GM18951 (cell line): ENCODE results near the gene MARCHF9.
"Not testable (repeated sequence)": the region's sequence is repeated elsewhere in the genome, so short reads cannot be mapped to it uniquely, and the experiment has no call there.

ENCODE experiments used
- POLR2A ChIP-seq: IDR thresholded peaks from 4 replicates; pipeline ENCODE4 v1.6.1; 2011; ENCODE audit warnings: mild to moderate bottlenecking; ENCODE audit not compliant: insufficient read length, insufficient read depth; ENCODE audit errors: extremely low read depth
- in situ Hi-C: fragments of 300-500 bp; cut with MboI; formaldehyde crosslinking; loops from one replicate; pipeline ENCODE4 v1.12.0; 2022; ENCODE audit warnings: low sequenced_read_pairs, mixed read lengths, inconsistent platforms; ENCODE audit not compliant: unreplicated experiment

The MARCHF9 gene

GRCh38 chr12:57771236-57771872 lies 16.5 kb downstream of the MARCHF9 start:
- TF ChIP-seq POLR2A, result no peak
- in situ Hi-C loops, result no loop called here

- in situ Hi-C loops, result no loop called here
- peak; percentile 81 for TF ChIP-seq POLR2A
Observed at GRCh38 chr12:57771873-57772428, 17.0 kb downstream of the MARCHF9 start, which contains the start of gene METTL1. Gene METTL1 (minus strand): TSS chr12:57772105. CDS start chr12:57772083, 22 bp downstream.

DNA sequence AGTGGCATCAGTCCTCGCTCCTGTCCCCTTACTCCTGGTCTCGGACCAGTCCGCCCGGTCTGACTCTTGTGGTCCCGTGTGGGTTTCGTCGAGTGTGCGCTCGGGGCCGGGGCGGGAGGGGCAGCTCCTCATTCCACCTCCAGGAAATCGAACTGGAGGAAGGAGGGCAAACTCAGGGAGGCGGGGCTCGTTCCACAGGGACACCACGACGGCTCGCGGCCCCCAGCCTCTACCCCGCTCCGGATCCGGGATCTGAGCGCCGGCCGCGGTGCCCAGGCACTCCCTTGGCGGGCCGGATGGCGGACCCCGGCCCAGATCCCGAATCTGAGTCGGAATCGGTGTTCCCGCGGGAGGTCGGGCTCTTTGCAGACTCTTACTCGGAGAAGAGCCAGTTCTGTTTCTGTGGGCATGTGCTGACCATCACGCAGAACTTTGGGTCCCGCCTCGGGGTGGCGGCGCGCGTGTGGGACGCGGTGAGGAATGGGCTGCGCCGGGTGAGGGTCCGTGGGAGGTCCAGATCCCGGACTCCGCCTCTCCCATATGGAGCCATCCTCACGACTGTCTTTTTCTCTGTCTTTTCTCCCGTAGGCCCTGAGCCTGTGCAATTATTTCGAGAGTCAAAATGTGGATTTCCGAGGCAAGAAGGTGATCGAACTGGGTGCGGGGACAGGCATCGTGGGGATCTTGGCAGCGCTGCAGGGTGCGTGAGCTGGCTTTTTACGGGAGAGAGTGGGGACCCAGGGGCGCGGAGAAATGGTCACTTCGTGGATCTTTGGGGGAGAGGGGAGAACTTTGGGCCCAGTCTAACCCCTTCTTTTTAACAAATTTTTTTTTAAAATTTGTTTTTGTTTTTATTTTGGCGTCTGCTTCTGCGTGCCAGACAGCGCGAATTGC lies 17.8 kb downstream of the MARCHF9 start, which contains the start of gene EEF1AKMT3:
Gene EEF1AKMT3 (plus strand): TSS at position 186 of the 894 bp plus-strand sequence. CDS start 111 bp downstream, at position 297.
- in situ Hi-C loops, result no loop called here
- no peak for TF ChIP-seq POLR2A

GRCh38 chr12:57774634-57775033 lies 19.7 kb downstream of the MARCHF9 start:
- in situ Hi-C loops, result not testable (repeated sequence)

DNA sequence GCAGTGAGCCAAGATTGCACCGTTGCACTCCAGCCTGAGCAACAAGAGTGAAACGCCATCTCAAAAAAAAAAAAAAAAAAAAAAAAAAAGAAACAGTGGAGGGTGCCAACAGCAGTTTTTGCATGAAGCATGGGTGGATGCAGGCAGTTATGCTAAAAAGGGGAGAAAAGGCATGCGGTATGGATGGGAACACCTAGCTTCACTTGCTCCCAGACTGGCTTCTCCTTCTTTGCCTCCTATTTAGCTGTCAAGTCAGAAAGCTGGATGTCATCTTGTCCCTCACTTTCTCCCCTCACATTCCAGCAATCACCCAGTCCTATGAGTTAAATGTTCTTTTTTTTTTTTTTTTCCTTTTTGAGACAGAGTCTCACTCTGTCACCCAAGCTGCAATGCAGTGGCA lies 20.1 kb downstream of the MARCHF9 start:
- TF ChIP-seq POLR2A, result no peak
- in situ Hi-C loops, result no loop called here

DNA sequence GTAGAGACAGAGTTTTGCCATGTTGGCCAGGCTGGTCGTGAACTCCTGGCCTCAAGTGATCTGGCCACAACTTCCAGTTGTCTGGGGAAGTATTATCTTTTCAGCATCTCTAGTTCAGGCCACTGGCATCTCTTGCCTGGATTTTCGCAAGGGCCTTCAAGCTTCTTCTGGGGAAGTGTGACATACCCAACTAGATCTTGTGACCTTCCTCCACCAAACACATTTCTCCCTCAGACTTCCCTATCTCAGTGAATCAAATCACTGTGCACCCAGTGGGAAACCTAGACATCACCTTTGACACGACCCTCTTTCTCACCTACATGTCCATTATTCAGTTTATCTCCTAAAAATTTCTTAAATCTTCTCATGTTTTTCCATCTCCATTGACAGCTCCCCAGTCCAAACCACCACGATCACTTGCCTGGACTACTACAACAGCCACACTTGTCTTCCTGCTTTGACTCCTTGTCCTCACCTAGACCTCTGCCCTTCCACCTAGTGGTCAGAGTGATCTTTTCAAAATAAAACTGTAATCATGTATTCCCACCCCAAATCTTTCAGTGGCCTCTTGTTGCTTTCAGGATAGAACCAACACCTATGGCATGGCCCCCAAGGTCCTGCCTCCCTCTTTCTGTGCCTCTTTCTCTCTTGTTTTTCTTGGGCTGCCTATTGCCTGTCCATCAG lies 20.8 kb downstream of the MARCHF9 start:
- in situ Hi-C loops, result no loop called here
- no peak for TF ChIP-seq POLR2A

GRCh38 chr12:57776247-57776587 lies 21.3 kb downstream of the MARCHF9 start:
- in situ Hi-C loops, result no loop called here

GRCh38 chr12:57777367-57777766 lies 22.5 kb downstream of the MARCHF9 start:
- in situ Hi-C loops, result no loop called here
- TF ChIP-seq POLR2A, result no peak

More at GRCh38 chr12:57776247-57776587, 21.3 kb downstream of the MARCHF9 start:
- TF ChIP-seq POLR2A, result no peak

GRCh38 chr12:57777911-57778310 lies 23.0 kb downstream of the MARCHF9 start:
- TF ChIP-seq POLR2A, result no peak
- in situ Hi-C loops, result no loop called here

DNA sequence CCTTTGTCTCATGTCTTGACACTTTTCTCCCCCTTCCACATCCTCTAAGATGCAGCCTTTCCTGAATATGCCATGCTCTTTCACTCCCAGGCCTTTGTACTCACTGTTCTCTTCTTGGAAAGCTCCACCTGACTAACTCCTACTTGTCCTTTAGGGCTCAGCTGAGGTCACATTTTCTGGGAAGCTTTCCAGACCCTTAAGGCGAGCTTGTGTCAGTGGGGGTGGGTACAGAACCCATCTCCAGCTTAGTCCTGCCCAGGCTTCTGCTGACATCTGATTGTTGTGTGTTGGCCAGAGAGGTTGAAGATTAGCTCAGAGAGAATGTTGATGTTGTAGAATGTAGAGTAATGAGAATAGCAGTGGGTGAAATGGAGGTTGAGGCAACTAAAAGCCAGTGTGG lies 24.8 kb downstream of the MARCHF9 start:
- no peak for TF ChIP-seq POLR2A
- in situ Hi-C loops, result no loop called here

DNA sequence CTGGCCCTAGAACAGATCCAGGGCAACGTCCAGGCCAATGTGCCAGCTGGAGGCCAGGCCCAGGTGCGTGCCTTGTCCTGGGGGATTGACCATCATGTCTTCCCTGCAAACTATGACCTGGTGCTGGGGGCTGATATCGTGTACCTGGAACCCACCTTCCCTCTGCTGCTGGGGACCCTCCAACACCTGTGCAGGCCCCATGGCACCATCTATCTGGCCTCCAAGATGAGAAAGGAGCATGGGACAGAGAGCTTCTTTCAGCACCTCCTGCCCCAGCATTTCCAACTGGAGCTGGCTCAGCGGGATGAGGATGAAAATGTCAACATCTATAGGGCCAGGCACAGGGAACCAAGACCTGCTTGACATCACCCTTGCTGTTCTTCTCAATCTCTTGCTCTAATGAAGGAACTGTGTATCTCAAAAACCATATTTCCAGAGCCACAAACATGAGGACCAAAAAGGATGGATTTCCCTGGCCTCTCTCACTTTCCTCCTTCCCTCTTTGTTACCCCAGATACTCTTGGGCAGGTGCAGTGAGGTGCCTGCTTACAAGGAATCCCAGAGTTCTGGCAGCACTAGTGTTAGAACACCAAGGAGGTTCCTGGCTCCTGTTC lies 25.5 kb downstream of the MARCHF9 start:
- no peak for TF ChIP-seq POLR2A
- in situ Hi-C loops, result no loop called here

DNA sequence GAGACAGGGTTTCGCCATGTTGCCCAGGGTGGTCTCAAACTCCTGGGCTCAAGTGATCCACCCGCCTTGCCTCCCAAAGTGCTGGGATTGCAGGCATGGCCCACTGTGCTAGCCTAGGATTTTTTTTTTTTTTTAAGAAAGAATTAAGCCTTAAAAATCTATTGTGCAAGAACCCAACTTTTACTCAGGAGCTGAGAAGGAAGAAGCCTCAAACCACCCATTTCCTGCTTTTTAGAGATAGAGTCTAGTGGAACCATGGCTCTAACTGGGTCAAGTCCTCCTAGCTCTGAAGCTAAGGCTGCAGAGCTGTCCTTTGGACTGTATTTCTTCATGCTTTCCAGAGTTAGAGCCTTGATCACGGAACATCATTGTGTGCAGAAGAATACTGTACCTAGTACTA lies 26.3 kb downstream of the MARCHF9 start:
- no peak for TF ChIP-seq POLR2A
- in situ Hi-C loops, result no loop called here

DNA sequence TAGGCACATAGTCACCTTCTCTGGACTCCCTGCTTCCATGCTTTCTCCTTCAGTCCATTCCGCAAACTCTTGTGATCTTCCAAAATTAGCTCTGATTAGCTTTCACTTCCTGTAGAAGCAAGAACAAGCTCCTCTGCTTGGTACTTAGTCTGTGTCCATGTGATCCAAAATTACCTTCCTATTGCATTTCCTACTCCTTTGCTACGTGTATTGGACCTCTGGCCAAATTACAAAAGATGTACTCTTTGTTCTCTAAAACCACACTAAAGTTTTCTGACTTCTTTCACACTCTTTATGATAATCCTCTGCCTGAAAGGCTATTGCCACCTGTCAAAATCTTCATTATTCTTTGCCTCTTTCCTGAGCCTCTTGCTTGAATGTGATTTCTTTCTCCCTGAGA lies 26.9 kb downstream of the MARCHF9 start:
- TF ChIP-seq POLR2A, result no peak
- in situ Hi-C loops, result no loop called here
